ENCODE data around the gene KRT1.

The KRT1 gene

GRCh38 chr12:52636592-52637258 lies 43.5 kb downstream of the KRT1 start:
- no peak overlapping the region for H3K27ac Mint-ChIP-seq
- peaks cover 6% of the 10 kb centered on the region for H3K27me3 Mint-ChIP-seq
- H3K9me3 Mint-ChIP-seq: no peaks in the 10 kb centered on the region
- H3K4me1 Mint-ChIP-seq (ENCODE audit: low read depth): peaks cover 6% of the 10 kb centered on the region
- intact Hi-C loops (cut with micrococcal nuclease): no loop called here
- H3K4me3 Mint-ChIP-seq: no peak overlapping the region
- H3K36me3 Mint-ChIP-seq (ENCODE audit: low read depth): no peaks in the 10 kb centered on the region

DNA sequence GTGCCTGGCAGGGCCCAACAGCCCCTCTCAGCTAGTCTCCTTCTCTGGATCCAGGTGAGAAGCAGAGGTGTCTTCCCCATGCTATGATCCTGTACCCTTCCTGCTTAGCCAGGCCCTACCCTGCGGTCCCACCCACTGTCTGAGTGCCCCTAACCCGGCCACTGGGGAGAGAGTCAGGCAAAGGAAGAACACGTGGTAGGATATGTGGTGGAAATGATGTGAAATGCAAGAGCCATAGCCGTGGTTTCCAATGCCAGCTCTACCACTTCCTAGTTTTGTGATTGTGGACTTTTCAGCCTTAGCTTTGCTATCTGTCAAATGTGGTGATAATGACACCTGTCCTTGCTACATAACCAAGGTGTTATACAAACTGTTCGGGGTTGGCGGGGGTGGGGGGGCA lies 44.0 kb downstream of the KRT1 start:
- peaks cover 6% of the 10 kb centered on the region for H3K4me1 Mint-ChIP-seq (ENCODE audit: low read depth)
- peaks cover 5% of the 10 kb centered on the region for H3K27me3 Mint-ChIP-seq
- H3K27ac Mint-ChIP-seq: no peak overlapping the region
- H3K9me3 Mint-ChIP-seq: no peaks in the 10 kb centered on the region
- no peaks in the 10 kb centered on the region for H3K36me3 Mint-ChIP-seq (ENCODE audit: low read depth)
- intact Hi-C loops (cut with micrococcal nuclease): no loop called here
- H3K4me3 Mint-ChIP-seq: no peak overlapping the region

DNA sequence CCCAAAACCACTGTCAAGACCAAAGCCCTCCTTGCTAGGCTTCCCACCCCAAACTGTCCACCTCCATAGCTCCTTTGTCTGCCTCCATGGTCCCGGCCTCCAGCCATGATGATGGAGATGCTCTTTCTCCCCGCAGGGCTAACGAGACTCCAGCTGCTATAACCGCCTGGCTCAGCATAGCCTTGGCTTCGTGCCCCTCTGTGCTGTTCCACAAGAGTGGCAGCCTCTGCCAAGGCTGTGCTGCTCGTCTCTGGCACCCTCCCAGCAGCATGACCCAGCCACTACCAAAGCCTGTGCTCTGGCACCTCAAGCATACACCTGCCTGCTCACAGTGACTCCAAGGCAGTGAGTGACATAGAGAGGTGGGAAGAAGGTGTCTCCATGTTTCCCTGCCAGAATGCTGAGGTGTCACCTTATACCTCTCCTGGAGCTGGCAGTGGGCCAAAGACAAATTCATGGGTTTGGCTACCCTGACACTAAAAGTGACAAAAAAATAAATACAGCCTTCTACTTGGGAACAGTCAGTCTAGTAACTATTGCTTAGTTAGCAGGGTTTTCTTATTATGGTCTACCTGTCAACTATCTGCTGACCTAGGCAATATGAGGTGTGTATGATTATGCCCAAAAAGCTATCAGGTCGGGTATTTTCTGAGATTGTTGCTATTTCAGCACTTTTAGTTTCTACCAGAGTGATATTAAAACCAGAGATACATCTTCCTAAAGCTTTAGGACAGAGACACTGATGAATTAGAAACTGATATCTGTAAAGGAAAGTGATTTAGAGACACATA lies 45.7 kb downstream of the KRT1 start:
- H3K36me3 Mint-ChIP-seq (ENCODE audit: low read depth): no peaks in the 10 kb centered on the region
- no peak overlapping the region for H3K27ac Mint-ChIP-seq
- H3K27me3 Mint-ChIP-seq: peaks cover 3% of the 10 kb centered on the region
- intact Hi-C loops (cut with micrococcal nuclease): no loop called here
- H3K4me3 Mint-ChIP-seq: no peak overlapping the region
- no peaks in the 10 kb centered on the region for H3K9me3 Mint-ChIP-seq
- H3K4me1 Mint-ChIP-seq (ENCODE audit: low read depth): peaks cover 15% of the 10 kb centered on the region

- Mint-ChIP-seq H3K27me3 (peaks cover 3% of the 10 kb centered on the region), H3K4me3 (no peak overlapping the region), H3K9me3 (no peaks in the 10 kb centered on the region), H3K27ac (no peak overlapping the region), H3K4me1 (ENCODE audit: low read depth) (peaks cover 21% of the 10 kb centered on the region), H3K36me3 (ENCODE audit: low read depth) (no peaks in the 10 kb centered on the region)
- intact Hi-C loops (cut with micrococcal nuclease): no loop called here
These were observed 46.8 kb downstream of the KRT1 start for GRCh38 chr12:52633383-52633782.

DNA sequence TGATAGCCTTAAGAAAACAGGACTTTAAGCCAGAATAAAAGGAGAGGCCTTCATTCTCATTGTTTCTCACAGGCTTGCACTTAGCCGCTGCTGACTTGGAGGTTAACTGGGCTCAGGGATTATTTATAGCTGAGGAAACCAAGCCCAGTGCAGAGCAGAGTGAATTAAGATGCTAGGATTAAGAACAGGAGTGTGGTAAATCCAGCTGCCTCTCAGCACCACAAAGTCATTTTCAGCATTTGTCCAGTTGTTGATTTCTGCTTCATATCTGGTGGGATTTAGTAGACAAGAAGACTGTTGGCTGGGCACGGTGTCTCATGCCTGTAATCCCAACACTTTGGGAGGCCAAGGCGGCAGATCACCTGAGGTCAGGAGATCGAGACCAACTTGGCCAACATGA lies 47.6 kb downstream of the KRT1 start:
- Mint-ChIP-seq H3K36me3 (ENCODE audit: low read depth) (no peaks in the 10 kb centered on the region), H3K4me3 (no peak overlapping the region), H3K27me3 (peaks cover 3% of the 10 kb centered on the region), H3K27ac (no peak overlapping the region), H3K4me1 (ENCODE audit: low read depth) (peaks cover 21% of the 10 kb centered on the region), H3K9me3 (no peaks in the 10 kb centered on the region)
- intact Hi-C loops (cut with micrococcal nuclease): no loop called here

DNA sequence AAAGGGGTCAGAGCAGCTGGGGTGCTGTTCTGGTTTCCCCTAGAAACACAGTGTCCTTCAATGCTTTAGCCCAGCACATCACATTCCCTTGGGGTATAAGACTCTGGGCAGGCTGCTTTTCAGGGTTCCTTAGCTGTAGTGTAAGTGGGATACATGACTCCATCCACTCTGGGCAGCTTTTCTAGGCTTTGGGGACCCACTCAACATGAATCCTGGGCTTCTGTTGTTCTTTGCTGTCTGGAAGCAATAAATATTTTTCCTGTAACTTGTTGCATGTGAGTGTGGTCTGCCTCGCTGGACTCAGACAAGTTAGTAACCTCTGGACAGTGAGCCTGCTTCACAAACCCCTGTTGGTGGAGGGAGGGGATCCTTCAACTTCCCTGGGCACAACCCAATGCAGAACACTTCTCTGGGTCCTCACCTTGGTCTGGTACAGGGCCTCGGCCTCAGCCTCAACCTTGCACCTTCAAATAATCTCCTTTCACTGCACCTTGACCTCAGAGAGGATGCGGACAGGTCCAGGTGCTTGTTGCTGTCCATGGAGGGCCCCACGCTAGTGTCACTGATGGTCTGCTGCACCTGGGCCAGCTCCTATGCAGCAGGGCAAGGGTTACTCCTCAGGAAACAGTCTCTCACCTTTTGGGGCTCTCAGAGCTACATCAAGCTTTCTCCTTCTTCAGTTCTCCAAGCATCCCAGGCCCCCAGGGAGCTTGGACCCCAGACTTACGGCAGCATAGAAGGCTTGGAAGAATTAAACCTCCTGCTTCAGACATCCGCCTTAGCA lies 48.3 kb downstream of the KRT1 start:
- H3K9me3 Mint-ChIP-seq: no peaks in the 10 kb centered on the region
- no peak overlapping the region for H3K4me3 Mint-ChIP-seq
- no peak overlapping the region for H3K27ac Mint-ChIP-seq
- H3K4me1 Mint-ChIP-seq (ENCODE audit: low read depth): peaks cover 24% of the 10 kb centered on the region
- peaks cover 4% of the 10 kb centered on the region for H3K27me3 Mint-ChIP-seq
- intact Hi-C loops (cut with micrococcal nuclease): no loop called here
- H3K36me3 Mint-ChIP-seq (ENCODE audit: low read depth): no peaks in the 10 kb centered on the region

GRCh38 chr12:52631264-52631663 lies 48.9 kb downstream of the KRT1 start:
- Mint-ChIP-seq H3K27ac (no peak overlapping the region), H3K4me1 (ENCODE audit: low read depth) (peaks cover 27% of the 10 kb centered on the region), H3K27me3 (peaks cover 5% of the 10 kb centered on the region), H3K9me3 (no peaks in the 10 kb centered on the region), H3K36me3 (ENCODE audit: low read depth) (no peaks in the 10 kb centered on the region), H3K4me3 (no peak overlapping the region)
- intact Hi-C loops (cut with micrococcal nuclease): no loop called here

- peaks cover 27% of the 10 kb centered on the region for H3K4me1 Mint-ChIP-seq (ENCODE audit: low read depth)
- peaks cover 5% of the 10 kb centered on the region for H3K27me3 Mint-ChIP-seq
- intact Hi-C loops (cut with micrococcal nuclease): no loop called here
- no peak overlapping the region for H3K27ac Mint-ChIP-seq
- no peaks in the 10 kb centered on the region for H3K9me3 Mint-ChIP-seq
- no peak overlapping the region for H3K4me3 Mint-ChIP-seq
- no peaks in the 10 kb centered on the region for H3K36me3 Mint-ChIP-seq (ENCODE audit: low read depth)
These were observed 49.5 kb downstream of the KRT1 start for GRCh38 chr12:52630599-52631200.

GRCh38 chr12:52630008-52630500 lies 50.2 kb downstream of the KRT1 start:
- no peak overlapping the region for H3K4me3 Mint-ChIP-seq
- no peaks in the 10 kb centered on the region for H3K9me3 Mint-ChIP-seq
- H3K36me3 Mint-ChIP-seq (ENCODE audit: low read depth): no peaks in the 10 kb centered on the region
- H3K27me3 Mint-ChIP-seq: peaks cover 5% of the 10 kb centered on the region
- peaks cover 27% of the 10 kb centered on the region for H3K4me1 Mint-ChIP-seq (ENCODE audit: low read depth)
- intact Hi-C loops (cut with micrococcal nuclease): no loop called here
- no peak overlapping the region for H3K27ac Mint-ChIP-seq

DNA sequence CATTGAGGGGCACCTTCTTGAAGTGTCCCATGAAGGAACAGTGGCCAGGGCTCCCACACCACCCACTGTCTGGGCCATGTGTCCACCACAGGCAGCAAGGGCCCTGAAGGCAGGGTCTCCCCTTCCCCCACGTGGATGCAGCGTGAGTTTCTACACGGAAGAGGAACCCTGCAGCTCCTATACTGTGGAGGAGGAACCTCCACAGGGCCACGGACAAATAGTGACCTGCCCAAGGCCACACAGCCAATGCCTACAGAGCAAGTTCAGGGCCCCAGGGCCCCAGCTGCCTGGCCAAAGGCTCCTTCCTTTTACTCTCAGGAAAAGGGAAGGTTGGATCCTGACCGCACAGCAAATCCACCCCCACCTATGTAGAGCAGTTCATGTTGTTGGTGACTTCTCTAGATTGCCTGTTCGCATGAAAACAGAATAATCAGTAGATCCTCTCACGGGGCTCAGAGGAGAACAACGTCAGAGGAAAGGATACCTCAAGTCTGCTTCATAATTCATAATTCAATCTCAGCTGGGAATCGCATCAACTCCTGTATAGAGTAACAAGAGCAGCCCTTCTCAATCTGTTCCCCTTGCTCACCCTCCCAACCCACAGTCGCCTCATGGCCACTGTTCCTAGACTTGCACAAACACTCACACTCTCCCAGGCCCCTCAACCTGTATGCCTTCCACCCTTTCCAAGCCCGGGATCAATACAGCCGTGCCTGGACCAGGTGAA lies 50.8 kb downstream of the KRT1 start:
- H3K27ac Mint-ChIP-seq: no peak overlapping the region
- intact Hi-C loops (cut with micrococcal nuclease): no loop called here
- no peak overlapping the region for H3K4me3 Mint-ChIP-seq
- peaks cover 5% of the 10 kb centered on the region for H3K27me3 Mint-ChIP-seq
- H3K9me3 Mint-ChIP-seq: no peaks in the 10 kb centered on the region
- peaks cover 27% of the 10 kb centered on the region for H3K4me1 Mint-ChIP-seq (ENCODE audit: low read depth)
- H3K36me3 Mint-ChIP-seq (ENCODE audit: low read depth): no peaks in the 10 kb centered on the region

- H3K9me3 Mint-ChIP-seq: no peaks in the 10 kb centered on the region
- H3K4me1 Mint-ChIP-seq (ENCODE audit: low read depth): peaks cover 27% of the 10 kb centered on the region
- H3K27me3 Mint-ChIP-seq: peaks cover 2% of the 10 kb centered on the region
- H3K27ac Mint-ChIP-seq: no peak overlapping the region
- intact Hi-C loops (cut with micrococcal nuclease): no loop called here
- H3K36me3 Mint-ChIP-seq (ENCODE audit: low read depth): no peaks in the 10 kb centered on the region
- no peak overlapping the region for H3K4me3 Mint-ChIP-seq
These were observed 51.4 kb downstream of the KRT1 start for GRCh38 chr12:52628841-52629240.

DNA sequence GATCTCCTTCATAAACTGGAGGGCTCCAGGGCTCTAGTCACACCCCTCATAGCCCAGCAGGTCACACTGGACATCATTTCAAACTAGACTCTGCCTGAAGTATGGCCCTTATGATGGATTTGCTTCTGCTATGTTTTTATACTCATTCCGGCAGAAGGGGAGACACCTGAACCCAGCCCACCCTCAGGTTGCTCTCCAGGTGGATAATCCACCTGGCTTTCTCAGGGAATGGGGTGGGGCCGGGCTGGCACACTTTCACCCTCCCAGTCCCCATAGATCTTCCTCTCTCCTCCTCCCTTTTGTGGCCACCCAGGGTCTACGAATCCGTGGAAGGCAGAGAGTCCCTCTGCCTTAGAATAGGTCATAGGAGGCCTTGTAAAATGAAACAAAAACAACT lies 52.1 kb downstream of the KRT1 start:
- peaks cover 23% of the 10 kb centered on the region for H3K4me1 Mint-ChIP-seq (ENCODE audit: low read depth)
- H3K27ac Mint-ChIP-seq: no peak overlapping the region
- no peak overlapping the region for H3K4me3 Mint-ChIP-seq
- intact Hi-C loops (cut with micrococcal nuclease): no loop called here
- peaks cover 2% of the 10 kb centered on the region for H3K27me3 Mint-ChIP-seq
- no peaks in the 10 kb centered on the region for H3K36me3 Mint-ChIP-seq (ENCODE audit: low read depth)
- no peaks in the 10 kb centered on the region for H3K9me3 Mint-ChIP-seq

DNA sequence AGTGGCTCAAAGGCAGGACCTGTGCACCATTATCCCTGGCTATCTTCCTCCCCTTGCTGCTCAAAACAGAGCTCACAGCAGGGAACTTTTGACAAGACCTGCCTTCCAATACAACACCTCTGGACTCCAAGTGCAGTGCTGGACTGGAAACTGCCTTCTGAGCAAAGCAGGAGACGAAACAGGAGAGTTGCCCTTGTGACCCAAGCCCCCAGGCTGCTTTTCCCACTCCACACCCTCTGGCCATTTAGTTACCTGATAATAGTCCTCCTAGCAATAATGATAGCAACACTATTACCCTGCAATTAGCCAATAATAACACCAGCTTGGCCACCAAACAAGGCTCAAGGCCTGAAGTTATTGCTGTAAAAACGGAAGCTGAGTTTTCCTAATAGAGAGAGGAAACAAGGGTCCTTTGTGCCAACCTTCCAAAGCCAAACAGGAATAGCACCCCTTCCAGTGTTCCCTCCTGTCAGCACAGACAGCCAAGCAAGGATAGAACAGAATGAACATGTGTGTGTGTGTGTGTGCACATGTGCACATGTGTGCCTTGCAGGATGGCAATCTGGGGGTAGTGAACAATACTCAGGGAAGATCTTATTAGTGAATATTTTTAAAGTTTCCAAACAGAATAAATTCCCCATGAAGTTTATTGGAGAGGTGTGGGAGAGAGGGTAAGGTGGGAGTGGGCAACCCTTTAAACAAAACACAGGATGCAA lies 52.7 kb downstream of the KRT1 start:
- no peaks in the 10 kb centered on the region for H3K36me3 Mint-ChIP-seq (ENCODE audit: low read depth)
- H3K4me1 Mint-ChIP-seq (ENCODE audit: low read depth): peaks cover 21% of the 10 kb centered on the region
- peaks cover 4% of the 10 kb centered on the region for H3K27me3 Mint-ChIP-seq
- H3K9me3 Mint-ChIP-seq: no peaks in the 10 kb centered on the region
- intact Hi-C loops (cut with micrococcal nuclease): no loop called here
- no peak overlapping the region for H3K4me3 Mint-ChIP-seq
- no peak overlapping the region for H3K27ac Mint-ChIP-seq
